ENCODE results near the gene POU6F2. TPM values are rescaled to one million over a fixed set of nuclear protein-coding genes. Genes with fewer than 3 reads are reported as not detected.

The POU6F2 gene
- total RNA-seq, 1 donor from 2014 or later, result 0.04 TPM

GRCh38 chr7:39152701-39153100, 175.0 kb downstream of the POU6F2 start:
- no peak overlapping the region for H3K4me3 ChIP-seq (ENCODE audit: low read depth, low read length)
- H3K27me3 ChIP-seq (ENCODE audit: control insufficient read depth, insufficient read depth, low read length), result no peaks in the 10 kb centered on the region
- DNase-seq (ENCODE audit: low read depth), result no peak
- TF ChIP-seq CTCF (IDR thresholded peaks at IDR 0.05; ENCODE audit: insufficient read depth, low read length, poor library complexity, severe bottlenecking), result no peak
- H3K36me3 ChIP-seq (ENCODE audit: control insufficient read depth, insufficient read depth, low read length), result no peaks in the 10 kb centered on the region

GRCh38 chr7:39153113-39153512, 175.4 kb downstream of the POU6F2 start:
- no peak for TF ChIP-seq CTCF (IDR thresholded peaks at IDR 0.05; ENCODE audit: insufficient read depth, low read length, poor library complexity, severe bottlenecking)
- DNase-seq (ENCODE audit: low read depth), result no peak
- no peaks in the 10 kb centered on the region for H3K36me3 ChIP-seq (ENCODE audit: control insufficient read depth, insufficient read depth, low read length)
- H3K4me3 ChIP-seq (ENCODE audit: low read depth, low read length), result no peak overlapping the region
- H3K27me3 ChIP-seq (ENCODE audit: control insufficient read depth, insufficient read depth, low read length), result no peaks in the 10 kb centered on the region

- Histone ChIP-seq H3K4me3 (ENCODE audit: low read depth, low read length) (no peak overlapping the region), H3K27me3 (ENCODE audit: control insufficient read depth, insufficient read depth, low read length) (no peaks in the 10 kb centered on the region), H3K36me3 (ENCODE audit: control insufficient read depth, insufficient read depth, low read length) (no peaks in the 10 kb centered on the region)
- no peak for TF ChIP-seq CTCF (IDR thresholded peaks at IDR 0.05; ENCODE audit: insufficient read depth, low read length, poor library complexity, severe bottlenecking)
- no peak for DNase-seq (ENCODE audit: low read depth)
Observed at GRCh38 chr7:39153647-39154046, 175.9 kb downstream of the POU6F2 start.

GRCh38 chr7:39154815-39155214, 177.1 kb downstream of the POU6F2 start:
- no peaks in the 10 kb centered on the region for H3K27me3 ChIP-seq (ENCODE audit: control insufficient read depth, insufficient read depth, low read length)
- no peak overlapping the region for H3K4me3 ChIP-seq (ENCODE audit: low read depth, low read length)
- DNase-seq (ENCODE audit: low read depth), result no peak
- H3K36me3 ChIP-seq (ENCODE audit: control insufficient read depth, insufficient read depth, low read length), result no peaks in the 10 kb centered on the region
- no peak for TF ChIP-seq CTCF (IDR thresholded peaks at IDR 0.05; ENCODE audit: insufficient read depth, low read length, poor library complexity, severe bottlenecking)

- DNase-seq (ENCODE audit: low read depth), result no peak
- Histone ChIP-seq H3K4me3 (ENCODE audit: low read depth, low read length) (no peak overlapping the region), H3K36me3 (ENCODE audit: control insufficient read depth, insufficient read depth, low read length) (no peaks in the 10 kb centered on the region), H3K27me3 (ENCODE audit: control insufficient read depth, insufficient read depth, low read length) (no peaks in the 10 kb centered on the region)
- TF ChIP-seq CTCF (IDR thresholded peaks at IDR 0.05; ENCODE audit: insufficient read depth, low read length, poor library complexity, severe bottlenecking), result no peak
Observed at GRCh38 chr7:39158367-39158766, 180.7 kb downstream of the POU6F2 start.

- H3K4me3 ChIP-seq (ENCODE audit: low read depth, low read length), result no peak overlapping the region
- H3K27me3 ChIP-seq (ENCODE audit: control insufficient read depth, insufficient read depth, low read length), result no peaks in the 10 kb centered on the region
- TF ChIP-seq CTCF (IDR thresholded peaks at IDR 0.05; ENCODE audit: insufficient read depth, low read length, poor library complexity, severe bottlenecking), result no peak
- DNase-seq (ENCODE audit: low read depth), result no peak
- H3K36me3 ChIP-seq (ENCODE audit: control insufficient read depth, insufficient read depth, low read length), result no peaks in the 10 kb centered on the region
Observed at GRCh38 chr7:39161903-39162302, 184.2 kb downstream of the POU6F2 start.
